ENCODE measurements around the gene SNX1.

SNX1 gene

DNA sequence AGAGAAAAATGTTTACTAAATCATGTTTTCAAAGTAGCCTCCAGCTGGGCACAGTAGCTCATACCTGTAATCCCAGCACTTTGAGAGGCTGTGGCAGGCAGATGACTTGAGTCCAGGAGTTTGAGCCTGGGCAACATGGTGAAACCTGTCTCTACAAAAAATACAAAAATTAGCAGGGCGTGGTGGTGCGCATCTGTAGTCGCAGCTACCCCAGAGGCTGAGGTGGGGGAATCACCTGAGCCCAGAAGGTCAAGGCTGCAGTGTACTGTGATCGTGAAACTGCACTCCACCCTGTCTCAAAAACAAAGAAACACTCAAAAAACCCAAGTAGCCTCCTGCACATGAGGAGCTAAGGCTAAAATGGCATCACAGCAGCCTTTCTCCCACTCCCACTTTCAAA, 68.7 kb downstream of the SNX1 start:
- no peak overlapping the region for H3K4me3 ChIP-seq (ENCODE audit: low read length)
- TF ChIP-seq ZNF274 (IDR thresholded peaks at IDR 0.05; ENCODE audit: low read depth, low read length), result no peak

DNA sequence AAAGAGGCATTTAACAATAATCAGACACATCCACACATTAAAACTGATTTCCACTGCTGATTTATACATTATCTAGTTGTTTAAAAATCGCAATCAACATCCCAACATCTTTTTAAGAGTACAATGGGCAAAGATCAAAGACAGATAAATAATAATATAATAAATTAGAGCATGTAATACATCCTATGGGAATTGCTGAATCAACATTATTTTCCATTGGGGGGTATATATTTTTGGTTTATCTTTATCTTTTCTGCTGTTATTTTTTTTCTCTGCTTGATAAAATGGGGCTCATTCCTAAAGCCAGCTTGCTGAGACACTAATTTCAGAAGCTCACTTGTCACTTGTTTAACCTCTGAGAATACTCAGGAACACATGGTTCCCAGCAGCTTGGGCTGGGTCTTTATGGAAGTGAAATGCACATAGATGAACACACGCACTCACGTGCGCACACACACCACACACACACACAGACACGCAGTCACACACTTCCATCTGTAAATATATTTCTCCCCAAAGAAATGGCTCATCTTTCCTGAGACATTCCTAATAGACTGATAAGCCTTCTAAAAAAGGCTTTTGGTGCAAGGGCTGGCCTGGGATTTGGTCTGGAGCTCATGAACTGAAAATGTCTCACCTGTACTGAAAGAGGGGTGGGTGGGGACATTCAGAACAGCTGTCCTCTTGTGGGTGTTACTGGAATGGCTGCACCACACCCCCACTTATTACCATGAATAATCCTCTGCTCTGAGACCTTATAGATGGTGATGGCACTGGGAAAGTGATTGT, 70.5 kb downstream of the SNX1 start:
- no peak for TF ChIP-seq ZNF274 (IDR thresholded peaks at IDR 0.05; ENCODE audit: low read depth, low read length)
- H3K4me3 ChIP-seq (ENCODE audit: low read length), result no peak overlapping the region

DNA sequence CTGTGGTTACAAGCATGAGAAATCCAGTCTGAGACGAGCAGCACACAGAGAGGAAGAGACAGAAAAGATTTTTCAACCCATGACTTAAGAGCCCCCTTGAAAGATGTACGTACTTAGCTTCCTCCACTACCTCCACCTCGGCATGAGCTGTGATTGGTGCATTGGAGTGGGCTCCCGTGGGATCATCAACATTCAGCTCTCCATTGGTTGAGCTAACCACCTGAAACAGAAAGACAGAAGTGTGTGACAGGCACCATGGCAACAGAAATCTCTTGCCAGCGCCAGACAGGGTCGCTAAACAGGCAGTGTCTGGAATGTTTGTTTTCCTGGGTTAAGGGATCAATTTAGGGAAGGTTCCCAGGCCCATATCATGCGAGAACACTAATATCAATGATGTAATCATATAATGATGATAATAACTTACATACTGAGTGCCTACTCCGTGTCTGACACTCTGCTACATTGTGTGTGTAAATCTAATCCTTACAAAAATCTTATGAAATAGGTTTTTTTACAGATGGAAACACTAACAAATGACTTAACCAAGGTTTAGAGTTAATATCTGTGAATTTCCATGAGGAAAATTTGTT, 84.5 kb downstream of the SNX1 start:
- no peak overlapping the region for H3K4me3 ChIP-seq (ENCODE audit: low read length)
- TF ChIP-seq ZNF274 (IDR thresholded peaks at IDR 0.05; ENCODE audit: low read depth, low read length), result no peak

DNA sequence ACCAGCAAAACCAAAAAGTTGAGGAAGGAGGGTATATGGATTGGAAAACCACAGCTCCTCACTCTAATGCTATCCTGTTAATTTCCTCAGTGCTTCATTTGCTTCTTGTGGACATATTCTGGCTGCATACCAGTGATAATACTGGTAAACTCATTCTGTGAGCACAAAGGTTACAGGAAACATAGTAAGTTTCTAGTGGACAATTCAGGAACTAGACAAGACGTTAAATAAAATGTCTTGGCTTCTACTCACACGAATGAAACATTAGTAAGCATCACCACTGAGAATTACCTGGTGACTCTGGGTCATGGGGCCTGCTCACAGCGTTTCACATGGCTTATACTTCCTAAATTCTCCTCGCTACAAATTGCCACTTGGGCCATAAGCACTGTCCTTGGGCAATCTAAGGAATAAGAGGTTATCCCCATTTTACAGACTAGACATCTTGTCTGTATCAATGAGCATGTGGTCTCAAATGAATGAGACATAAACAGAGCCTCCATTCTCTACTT, 87.1 kb downstream of the SNX1 start:
- no peak for TF ChIP-seq ZNF274 (IDR thresholded peaks at IDR 0.05; ENCODE audit: low read depth, low read length)
- H3K4me3 ChIP-seq (ENCODE audit: low read length), result no peak overlapping the region

DNA sequence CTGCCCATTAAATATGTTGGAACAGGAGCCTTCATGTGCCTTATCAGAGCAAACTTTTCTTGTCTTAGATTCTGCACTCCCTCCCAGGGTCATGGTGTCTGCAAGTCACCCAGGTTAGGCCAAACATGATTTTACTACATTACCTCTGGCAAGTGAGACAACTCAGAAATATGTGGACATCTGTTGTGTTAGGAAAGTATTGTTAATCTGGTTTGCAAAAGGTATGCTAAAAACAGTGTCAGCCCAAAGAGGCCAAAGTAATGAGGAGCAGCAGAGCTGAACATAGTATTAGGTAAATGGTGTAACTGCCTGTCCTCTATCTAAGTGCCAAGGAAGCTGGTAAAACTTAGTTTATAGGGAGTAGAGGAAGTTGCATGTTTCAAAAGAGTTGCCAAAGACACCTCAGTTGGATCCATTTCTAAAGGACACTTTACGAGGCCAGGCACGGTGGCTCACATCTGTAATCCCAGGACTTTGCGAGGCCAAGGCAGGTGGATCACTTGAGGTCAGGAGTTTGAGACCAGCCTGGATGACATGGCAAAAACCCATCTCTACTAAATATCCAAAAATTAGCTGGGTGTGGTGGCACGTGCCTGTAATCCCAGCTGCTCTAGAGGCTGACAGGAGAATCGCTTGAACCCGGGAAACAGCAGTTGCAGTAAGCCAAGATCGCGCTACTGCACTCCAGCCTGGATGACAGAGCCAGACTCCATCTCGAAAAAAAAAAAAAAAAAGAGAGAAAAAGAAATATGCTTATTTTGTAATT, 89.5 kb downstream of the SNX1 start:
- no peak for TF ChIP-seq ZNF274 (IDR thresholded peaks at IDR 0.05; ENCODE audit: low read depth, low read length)
- no peak overlapping the region for H3K4me3 ChIP-seq (ENCODE audit: low read length)

DNA sequence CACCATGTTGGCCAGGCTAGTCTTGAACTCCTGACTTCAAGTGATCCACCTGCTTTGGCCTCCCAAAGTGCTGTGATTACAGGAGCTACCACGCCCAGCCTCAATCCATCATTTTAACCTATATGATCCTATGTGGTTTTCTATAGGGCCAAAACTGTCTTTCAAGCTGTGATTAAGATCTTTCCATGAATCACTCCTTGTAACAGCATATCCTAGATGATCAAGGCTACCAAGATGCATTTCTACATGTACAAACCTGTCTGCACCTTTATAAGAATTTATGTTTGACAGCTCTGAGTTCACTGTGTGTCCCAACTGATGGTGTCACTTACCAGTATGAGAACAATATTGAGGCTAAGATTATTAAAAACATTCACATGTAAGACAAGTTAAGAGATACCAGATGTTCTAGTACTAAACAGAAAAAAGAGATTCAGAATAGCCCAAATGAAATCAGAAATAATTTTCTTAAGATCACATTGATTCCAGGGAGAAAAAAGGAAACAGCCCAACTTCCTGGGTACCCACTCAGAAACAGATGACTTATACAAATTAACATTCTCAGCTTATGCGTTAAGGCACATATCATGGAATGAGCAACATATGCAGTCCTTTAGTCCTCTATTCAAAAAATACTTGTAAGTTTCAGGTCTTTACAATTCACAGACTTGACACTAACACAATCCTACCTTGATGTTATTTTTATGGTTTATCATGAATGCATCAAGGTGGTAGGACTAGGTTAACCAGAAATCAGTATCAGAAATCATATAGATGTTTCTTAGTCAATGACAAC, 91.8 kb downstream of the SNX1 start:
- no peak for TF ChIP-seq ZNF274 (IDR thresholded peaks at IDR 0.05; ENCODE audit: low read depth, low read length)
- no peak overlapping the region for H3K4me3 ChIP-seq (ENCODE audit: low read length)
